WTC11 (cell line): ENCODE data around the gene ERVK3-1. TPM values are rescaled to one million over a fixed set of nuclear protein-coding genes. Genes with fewer than 3 reads are reported as not detected.

ENCODE experiments used
- AFF4 ChIP-seq: sonication (generic); formaldehyde crosslinking; IDR thresholded peaks from 2 replicates; pipeline ENCODE4 v1.8.1; 2023; ENCODE audit warnings: mild to moderate bottlenecking, missing genetic modification reagents, borderline replicate concordance
- ATF2 ChIP-seq: sonication (generic); formaldehyde crosslinking; IDR thresholded peaks from 2 replicates; pipeline ENCODE4 v1.8.1; 2022; ENCODE audit warnings: low read depth, missing genetic modification reagents, borderline replicate concordance
- ATF6 ChIP-seq: sonication (generic); formaldehyde crosslinking; IDR thresholded peaks from 2 replicates; pipeline ENCODE4 v1.8.1; 2023; ENCODE audit warnings: mild to moderate bottlenecking, missing genetic modification reagents
- CBFB ChIP-seq: sonication (generic); formaldehyde crosslinking; IDR thresholded peaks from 2 replicates; pipeline ENCODE4 v1.8.1; 2022; ENCODE audit warnings: mild to moderate bottlenecking, low read depth, missing genetic modification reagents
- FOXP1 ChIP-seq: sonication (generic); formaldehyde crosslinking; IDR thresholded peaks from 2 replicates; pipeline ENCODE4 v1.8.0; 2022; ENCODE audit warnings: missing genetic modification reagents, mild to moderate bottlenecking, moderate library complexity, borderline replicate concordance
- FOXP4 ChIP-seq: sonication (generic); formaldehyde crosslinking; IDR thresholded peaks from 2 replicates; pipeline ENCODE4 v1.8.0; 2022; ENCODE audit warnings: mild to moderate bottlenecking, missing genetic modification reagents
- HMGXB4 ChIP-seq: sonication (generic); formaldehyde crosslinking; IDR thresholded peaks from 2 replicates; pipeline ENCODE4 v1.8.1; 2023; ENCODE audit warnings: mild to moderate bottlenecking, moderate library complexity, missing genetic modification reagents
- NR3C1 ChIP-seq: sonication (generic); formaldehyde crosslinking; conservative IDR thresholded peaks from 2 replicates; pipeline ENCODE4 v1.8.1; 2023; ENCODE audit warnings: low read depth, mild to moderate bottlenecking, missing genetic modification reagents
- OVOL2 ChIP-seq: fragments of 250-450 bp; sonication (Bioruptor Pico); IDR thresholded peaks from 2 replicates; pipeline ENCODE4 v1.9.0; 2021; ENCODE audit warnings: mild to moderate bottlenecking, borderline replicate concordance
- PRDM15 ChIP-seq: sonication (generic); formaldehyde crosslinking; IDR thresholded peaks from 2 replicates; pipeline ENCODE4 v1.8.0; 2022; ENCODE audit warnings: missing genetic modification reagents
- RELA ChIP-seq: sonication (generic); formaldehyde crosslinking; IDR thresholded peaks from 2 replicates; pipeline ENCODE4 v1.8.1; 2022; ENCODE audit warnings: missing genetic modification reagents, mild to moderate bottlenecking, borderline replicate concordance
- USF1 ChIP-seq: sonication (generic); formaldehyde crosslinking; IDR thresholded peaks from 2 replicates; pipeline ENCODE4 v1.8.0; 2022; ENCODE audit warnings: mild to moderate bottlenecking, missing genetic modification reagents
- total RNA-seq: library from RNA; stranded (reverse); gene quantifications from 3 replicates; pipeline ENCODE4 v1.2.3, GENCODE V29; 2021

ERVK3-1 gene
- total RNA-seq, 1 experiment from 2014 or later, result 26.0 TPM

GRCh38 chr19:58362272-58362994 lies 57.3 kb downstream of the ERVK3-1 start, which contains the start of gene ZNF497 (continued):
- peak; percentile 22; the same call in 1 of the 2 replicates for TF ChIP-seq HMGXB4 (CRISPR knock-in tag)
- TF ChIP-seq ATF6 (CRISPR knock-in tag), result no peak
- no peak for TF ChIP-seq FOXP4 (CRISPR knock-in tag)
- no peak for TF ChIP-seq USF1
- 0 out of 2 replicates have a peak, but pooled peaks have one; percentile 45 for TF ChIP-seq PRDM15 (CRISPR knock-in tag)
- TF ChIP-seq AFF4 (CRISPR knock-in tag), result no peak
- no peak for TF ChIP-seq ATF2 (CRISPR knock-in tag)
- no peak for TF ChIP-seq FOXP1 (CRISPR knock-in tag)
- TF ChIP-seq RELA (CRISPR knock-in tag), result no peak
- peak; percentile 24; the same call in 1 of the 2 replicates for TF ChIP-seq CBFB
- no peak for TF ChIP-seq OVOL2 (CRISPR knock-in tag)
- TF ChIP-seq NR3C1 (CRISPR knock-in tag), result no peak
